Stromal cell of bone marrow (primary cell): ENCODE data around the gene JSRP1.

Experiments used
- DNase-seq: peaks from one replicate; pipeline ENCODE4 v3.0.0-alpha.2; 2012; ENCODE audit warnings: low read depth

JSRP1 gene, protein sequence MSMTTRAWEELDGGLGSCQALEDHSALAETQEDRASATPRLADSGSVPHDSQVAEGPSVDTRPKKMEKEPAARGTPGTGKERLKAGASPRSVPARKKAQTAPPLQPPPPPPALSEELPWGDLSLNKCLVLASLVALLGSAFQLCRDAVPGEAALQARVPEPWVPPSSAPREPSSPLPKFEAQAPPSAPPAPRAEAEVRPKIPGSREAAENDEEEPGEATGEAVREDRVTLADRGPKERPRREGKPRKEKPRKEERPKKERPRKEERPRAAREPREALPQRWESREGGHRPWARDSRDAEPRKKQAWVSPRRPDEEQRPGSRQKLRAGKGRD

GRCh38 chr19:2255982-2256685 lies at the start of gene JSRP1:
Gene JSRP1, minus strand, starts transcription at chr19:2256417. Its CDS starts 1,103 bp downstream, at chr19:2255314.
- no peak for DNase-seq

DNA sequence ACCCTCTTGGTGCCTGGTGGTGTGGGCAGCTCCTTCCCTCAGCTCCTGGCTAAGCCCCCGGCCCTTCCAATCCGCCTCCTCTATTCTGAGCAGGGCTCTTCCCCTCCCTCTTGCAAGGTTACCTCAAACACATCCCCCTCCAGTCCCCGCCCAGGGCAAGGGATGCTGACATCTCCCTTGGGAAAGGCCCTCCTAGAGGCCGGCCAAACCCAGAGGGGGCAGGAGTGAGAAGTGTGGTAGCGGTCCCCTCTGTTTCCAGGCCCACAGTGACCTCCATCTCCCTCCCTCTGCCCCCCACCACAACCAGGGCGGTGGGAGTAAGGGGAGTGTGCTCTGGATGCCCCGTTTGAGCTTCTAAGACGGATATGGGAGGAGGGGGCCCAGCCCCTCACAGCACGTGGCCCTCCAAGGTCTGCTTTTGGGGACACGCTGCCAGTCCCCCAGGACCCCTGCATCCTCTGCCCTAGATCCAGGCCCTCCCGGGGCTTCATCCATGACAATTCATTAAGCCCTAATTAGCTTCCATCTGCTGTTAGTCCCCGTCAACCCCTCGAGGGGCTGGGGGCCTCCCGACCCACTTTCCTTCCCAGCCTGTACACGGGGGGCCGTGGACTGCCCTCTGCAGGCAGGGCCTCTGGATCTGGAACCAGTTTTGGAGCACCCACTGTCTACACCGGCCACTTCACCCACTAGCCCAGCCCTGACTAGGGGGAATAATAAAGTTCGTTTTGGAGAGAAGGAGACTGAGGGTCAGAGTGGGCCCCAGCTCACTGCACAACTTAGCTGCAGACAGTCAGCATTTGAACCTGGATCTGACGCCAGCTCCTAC lies 49.4 kb upstream of the JSRP1 start:
- DNase-seq: no peak

DNA sequence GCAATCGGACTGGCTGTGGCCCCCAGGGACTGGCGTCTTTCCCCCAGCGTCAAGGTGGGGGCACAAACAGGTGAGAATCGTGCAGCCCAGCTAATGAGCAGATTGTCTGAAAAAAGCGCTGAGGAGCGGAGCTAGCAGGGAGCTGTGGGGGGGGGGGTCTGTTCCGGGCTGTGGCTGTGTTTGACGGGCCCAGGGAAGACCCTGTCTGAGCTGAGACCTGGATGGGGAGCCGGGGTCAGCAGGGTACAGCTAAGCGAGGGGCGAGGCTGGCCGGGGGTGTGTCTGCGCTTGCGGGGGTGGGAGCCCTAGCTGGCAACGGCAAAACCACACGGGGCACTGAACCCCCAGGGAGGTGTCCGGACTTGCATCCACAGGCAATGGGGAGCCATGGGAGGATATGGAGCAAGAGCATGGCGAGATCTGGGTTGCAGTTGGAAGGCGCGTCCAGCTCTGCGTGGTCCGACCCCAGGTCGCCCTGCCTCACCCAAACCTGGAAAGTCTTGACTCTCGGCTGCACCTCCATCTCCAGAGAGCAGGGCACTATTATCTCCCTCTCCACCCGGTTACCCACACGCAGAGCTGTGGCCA lies 47.1 kb upstream of the JSRP1 start:
- DNase-seq: no peak

- no peak for DNase-seq
These were observed 46.3 kb upstream of the JSRP1 start for GRCh38 chr19:2302319-2303210.

- no peak for DNase-seq
These were observed 44.3 kb upstream of the JSRP1 start for GRCh38 chr19:2300533-2300932.

GRCh38 chr19:2296141-2296540 lies 39.9 kb upstream of the JSRP1 start:
- no peak for DNase-seq

DNA sequence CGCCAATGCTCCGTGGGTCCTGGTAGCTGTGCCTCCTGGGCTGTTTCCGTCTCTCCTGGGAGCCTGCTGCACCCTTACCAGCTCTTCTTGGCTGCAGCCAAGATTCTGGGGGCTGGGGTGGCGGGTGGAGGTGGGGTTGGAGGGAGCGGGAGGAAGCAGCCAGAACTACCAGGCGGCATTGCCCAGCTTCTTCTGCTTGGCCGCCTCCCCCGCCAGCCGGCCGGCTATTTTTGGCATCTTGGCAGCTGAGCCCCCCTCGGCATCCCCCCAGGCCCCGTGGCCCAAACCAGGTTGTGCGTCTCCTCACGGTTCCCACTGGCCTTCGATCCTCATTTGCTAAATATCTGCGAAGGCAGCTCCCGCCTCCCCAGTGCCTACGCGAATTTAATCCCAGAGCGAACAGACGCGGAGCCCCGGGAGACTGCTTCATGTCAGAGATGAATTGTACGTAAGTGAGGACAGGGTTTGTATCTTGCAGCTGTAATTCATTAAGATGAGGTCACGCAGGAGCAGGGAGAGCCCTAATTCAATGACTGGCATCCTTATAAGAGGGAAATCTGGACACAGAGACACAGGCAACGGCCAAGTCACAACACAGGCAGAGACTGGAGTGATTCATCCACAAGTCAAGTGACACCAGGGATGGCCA lies 38.6 kb upstream of the JSRP1 start:
- DNase-seq: peak; percentile 62

DNA sequence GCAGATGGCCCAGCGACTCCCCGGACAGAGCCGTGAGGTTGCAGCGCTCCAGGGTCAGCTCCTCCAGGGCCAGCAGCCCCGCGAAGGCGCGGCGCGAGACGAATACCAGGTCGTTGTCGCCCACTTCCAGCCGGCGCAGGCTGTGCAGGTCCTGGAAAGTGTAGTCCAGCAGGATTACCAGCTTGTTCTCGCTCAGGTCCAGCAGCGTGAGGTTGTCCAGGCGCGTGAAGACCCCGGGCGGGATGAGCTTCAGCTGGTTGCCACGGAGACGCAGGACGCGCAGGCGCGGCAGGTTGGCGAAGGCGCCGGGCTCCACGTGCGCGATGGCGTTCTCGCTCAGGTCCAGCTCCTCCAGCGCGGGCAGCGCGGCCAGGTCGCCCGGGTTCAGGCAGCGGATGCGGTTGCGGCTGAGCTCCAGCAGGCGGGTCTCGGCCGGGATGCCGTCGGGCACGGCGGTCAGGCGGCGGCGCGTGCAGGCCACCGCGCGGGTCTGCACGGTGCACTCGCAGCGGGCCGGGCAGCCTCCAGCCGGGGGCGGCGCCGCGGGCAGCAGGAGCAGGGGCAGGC lies 35.1 kb upstream of the JSRP1 start:
- DNase-seq: no peak

GRCh38 chr19:2290441-2291184 lies 34.4 kb upstream of the JSRP1 start:
- DNase-seq: no peak

GRCh38 chr19:2289714-2290435 lies 33.7 kb upstream of the JSRP1 start:
- no peak for DNase-seq

GRCh38 chr19:2288818-2289713 lies 32.8 kb upstream of the JSRP1 start:
- DNase-seq: no peak

DNA sequence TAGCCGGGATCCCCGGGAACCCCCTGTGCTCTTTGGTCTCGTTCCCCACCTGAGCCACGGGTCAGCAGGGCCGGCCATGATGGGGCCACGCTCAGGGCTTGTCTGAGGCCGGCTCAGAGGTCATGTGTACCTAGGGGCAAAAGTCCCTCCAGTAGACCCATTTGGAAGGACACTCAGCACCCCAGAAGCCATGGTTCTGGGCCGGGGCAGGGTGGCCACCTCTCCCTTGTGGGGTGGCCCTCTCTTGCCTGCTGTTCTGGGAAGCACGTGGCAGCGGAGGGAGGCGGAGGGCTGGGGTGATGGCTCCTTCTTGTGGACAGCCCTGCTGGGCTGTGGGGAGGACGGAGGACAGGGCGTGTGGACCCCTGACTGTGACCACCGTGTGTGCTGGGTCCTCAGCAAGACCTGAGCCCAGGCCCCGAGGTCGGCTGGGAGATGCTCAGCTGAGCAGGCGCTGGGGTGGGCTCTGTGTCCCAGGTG lies 32.2 kb upstream of the JSRP1 start:
- no peak for DNase-seq

- no peak for DNase-seq
These were observed 31.5 kb upstream of the JSRP1 start for GRCh38 chr19:2287585-2288337.

GRCh38 chr19:2286402-2287140 lies 30.4 kb upstream of the JSRP1 start:
- DNase-seq: no peak

GRCh38 chr19:2283835-2284507 lies 27.8 kb upstream of the JSRP1 start:
- no peak for DNase-seq

GRCh38 chr19:2282862-2283237 lies 26.6 kb upstream of the JSRP1 start:
- DNase-seq: no peak
